HG03342 (cell line): ENCODE measurements around the gene EXD3.
"Not testable (repeated sequence)": the region's sequence is repeated elsewhere in the genome, so short reads cannot be mapped to it uniquely, and the experiment has no call there.

ENCODE experiments used
- ATAC-seq: cut with Tn5 transposase; IDR thresholded peaks from one replicate; pipeline ENCODE4 v1.9.1; 2021; ENCODE audit warnings: mild to moderate bottlenecking, moderate library complexity; ENCODE audit not compliant: unreplicated experiment

The EXD3 gene

DNA sequence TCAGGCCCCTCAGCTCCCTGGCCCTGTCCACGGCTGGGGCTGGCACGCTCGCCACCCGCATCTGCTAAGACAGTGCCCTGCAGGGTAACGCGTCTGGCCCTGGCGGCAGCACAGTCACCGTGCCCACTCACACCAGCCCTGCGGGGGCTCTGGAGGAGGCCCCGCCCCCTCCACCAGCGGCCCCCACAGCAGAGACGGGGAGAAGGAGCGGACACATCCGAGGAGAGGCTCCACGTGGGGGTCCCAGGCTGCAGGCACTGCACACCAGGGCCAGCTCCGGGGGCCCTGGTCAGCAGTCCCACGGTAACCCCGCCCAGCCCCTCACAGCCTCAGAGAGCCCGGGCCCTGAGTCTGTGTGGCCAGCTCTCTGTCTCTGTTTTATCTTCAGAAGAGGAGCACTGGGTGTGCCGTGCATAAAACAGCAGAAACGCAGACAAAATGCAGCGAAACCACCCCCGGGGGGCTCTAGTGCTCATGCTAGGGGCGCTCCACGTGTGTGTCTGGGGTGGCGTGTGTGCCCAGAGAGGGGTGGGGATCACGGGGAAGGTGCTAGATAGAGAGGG, 73.4 kb downstream of the EXD3 start:
- no peak for ATAC-seq

DNA sequence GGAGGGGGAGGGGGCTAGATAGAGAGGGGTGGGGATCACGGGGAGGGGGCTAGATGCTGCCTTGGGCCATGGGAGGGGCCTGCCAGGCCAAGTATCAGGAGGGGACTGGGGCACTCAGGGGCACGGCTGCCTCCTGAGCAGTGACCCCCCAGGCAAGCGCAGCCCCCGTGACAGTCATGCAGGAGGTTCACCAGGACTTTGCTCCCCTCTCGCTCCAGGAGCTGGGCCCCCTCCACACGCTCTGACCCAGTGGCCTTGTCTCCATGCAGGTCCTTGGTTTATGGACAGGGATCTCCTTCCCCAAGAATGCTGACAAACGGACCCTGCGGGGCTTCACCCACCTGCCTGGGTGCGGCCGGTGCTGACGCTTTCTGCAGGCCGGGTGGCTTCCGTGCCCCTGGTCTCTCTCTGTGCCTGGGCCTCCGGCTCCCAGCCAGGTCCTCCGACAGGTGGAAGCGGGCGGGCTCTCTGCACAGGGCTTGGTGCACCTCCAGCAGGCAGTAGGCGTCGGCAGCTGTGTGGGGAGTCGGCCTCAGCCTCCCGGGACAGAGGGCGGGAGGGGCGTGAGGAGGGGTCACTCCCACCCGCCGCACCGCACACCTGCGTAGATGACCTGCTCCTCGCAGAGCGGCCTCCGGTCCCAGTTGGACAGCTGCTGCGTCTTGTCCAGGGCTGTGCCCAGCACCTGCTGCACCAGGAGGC, 74.0 kb downstream of the EXD3 start:
- ATAC-seq, result no peak

DNA sequence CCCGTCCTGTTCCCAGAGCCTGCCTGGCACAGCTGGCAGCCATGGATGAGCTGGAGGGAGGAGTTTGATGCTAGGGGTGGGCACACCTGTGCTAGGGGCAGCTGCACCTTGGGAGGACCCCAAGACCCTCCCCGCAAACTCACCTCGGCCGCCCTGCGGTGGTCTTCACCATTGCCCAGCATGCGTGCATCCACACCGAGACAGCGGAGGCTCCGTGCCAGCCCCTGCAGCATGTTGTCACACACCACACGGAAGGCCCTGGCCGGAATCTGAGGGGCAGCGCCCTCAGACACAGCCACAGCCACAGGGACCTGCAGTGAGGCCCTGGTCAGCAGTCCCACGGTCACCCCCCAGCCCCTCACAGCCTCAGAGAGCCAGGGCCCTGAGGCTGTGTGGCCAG, 75.0 kb downstream of the EXD3 start:
- no peak for ATAC-seq

DNA sequence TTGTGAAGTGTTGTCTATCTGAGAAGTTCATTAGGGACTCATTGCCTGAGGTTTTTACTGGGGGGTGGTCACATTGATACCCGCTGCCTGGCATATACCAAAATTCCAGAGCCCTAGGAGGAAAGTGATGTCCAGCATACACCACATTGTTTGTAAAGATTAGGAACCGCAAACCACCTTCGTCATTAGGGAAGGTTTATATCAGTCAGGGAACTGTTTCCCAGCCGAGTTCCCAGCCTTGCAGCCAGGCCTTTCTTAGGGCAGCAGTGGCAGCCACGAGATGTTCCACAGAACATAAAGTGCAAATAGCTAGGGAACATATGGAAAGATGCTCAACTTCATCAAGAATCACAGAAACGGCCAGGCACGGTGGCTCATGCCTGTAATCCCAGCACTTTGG, 80.5 kb downstream of the EXD3 start:
- ATAC-seq, result no peak

DNA sequence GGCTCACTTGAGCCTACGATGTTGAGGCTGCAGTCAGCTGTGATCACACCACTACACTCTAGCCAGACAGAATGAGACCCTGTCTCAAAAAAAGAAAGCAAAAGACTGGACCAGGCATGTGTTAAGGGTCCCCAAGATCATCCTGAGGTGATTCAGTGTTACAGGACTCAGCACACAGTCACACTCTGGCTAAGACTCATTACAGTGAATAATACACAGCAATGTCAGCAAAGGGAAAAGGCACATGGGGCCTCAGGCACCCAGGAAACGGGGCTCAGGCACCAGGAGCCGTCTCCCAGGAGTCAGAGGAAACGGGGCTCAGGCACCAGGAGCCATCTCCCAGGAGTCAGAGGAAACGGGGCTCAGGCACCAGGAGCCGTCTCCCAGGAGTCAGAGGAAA, 81.7 kb downstream of the EXD3 start:
- no peak for ATAC-seq

DNA sequence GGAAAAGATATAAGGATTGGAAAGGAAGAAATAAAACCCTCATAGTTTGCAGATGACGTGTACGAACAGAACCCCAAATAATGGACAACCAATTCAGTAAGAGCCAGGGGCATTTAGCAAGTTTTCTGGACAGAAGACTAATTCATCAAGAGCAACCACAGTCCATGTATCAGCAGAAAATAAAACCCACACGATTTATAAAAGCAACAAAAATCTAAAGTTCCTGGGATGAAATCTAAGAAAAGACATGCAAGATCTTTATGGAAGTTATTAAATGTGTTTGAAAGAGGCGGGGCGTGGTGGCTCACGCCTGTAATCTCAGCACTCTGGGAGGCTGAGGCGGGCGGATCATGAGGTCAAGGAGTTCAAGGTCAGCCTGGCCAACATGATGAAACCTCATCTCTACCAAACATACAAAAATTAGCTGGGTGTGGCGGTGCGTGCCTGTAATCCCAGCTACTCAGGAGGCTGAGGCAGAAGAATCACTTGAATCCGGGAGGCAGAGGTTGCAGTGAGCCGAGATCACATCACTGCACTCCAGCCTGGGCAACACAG, 83.0 kb downstream of the EXD3 start:
- ATAC-seq, result not testable (repeated sequence)

DNA sequence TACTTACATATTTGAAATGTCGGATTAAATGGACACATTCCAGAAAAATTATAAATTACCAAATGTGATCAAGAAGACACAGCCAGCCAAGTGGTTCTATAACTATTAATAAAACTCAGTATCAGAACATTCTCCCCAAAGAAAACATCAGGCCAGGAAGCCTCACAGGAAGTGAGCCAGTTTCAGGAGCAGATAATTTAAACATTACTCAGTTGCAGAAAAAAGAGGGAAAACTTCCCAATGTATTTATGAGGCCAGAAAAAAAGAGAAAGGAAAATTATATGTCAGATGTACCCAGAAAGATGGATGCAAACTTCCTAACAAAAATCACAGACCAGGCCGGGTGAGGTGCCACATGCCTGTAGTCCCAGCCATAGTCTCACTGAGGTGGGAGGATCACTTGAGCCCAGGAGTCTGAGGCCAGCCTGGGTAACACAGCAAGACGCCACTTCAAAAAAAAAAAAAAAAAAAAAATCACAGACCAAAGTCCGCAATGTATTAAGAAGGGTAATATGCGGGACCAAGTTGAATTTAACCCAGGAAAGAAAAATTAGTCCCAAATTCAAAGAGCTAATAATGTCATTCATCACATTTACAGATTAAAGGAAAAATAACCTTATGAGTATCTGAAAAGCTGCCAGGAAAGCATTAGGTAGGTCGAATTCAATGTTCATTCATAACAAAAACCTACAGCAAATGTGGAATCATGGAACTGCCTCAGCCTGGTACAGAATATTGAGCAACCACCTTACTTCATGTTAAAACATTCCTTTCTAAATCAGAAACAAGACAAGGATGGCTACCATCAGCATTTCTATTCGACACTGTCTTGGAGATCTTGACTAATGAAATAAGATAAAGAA, 83.7 kb downstream of the EXD3 start:
- no peak for ATAC-seq

DNA sequence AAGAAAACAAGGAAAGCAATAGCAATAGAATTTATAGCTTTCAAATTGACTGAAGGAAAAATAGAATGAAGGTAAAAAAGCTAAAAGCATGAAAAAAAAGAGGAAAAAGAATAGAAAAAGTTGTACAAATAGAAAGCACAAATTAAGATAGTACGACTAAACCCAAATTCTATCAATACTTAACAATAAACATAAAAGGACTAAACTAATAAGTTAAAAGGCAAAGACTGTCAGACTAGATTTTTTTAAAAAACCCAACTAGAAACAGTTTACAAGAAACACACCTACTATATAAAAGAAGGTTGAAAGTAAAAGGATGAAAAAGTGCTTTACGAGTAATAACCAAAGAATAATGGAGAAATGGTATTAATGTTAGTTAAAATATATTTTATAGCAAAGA, 86.2 kb downstream of the EXD3 start:
- no peak for ATAC-seq

DNA sequence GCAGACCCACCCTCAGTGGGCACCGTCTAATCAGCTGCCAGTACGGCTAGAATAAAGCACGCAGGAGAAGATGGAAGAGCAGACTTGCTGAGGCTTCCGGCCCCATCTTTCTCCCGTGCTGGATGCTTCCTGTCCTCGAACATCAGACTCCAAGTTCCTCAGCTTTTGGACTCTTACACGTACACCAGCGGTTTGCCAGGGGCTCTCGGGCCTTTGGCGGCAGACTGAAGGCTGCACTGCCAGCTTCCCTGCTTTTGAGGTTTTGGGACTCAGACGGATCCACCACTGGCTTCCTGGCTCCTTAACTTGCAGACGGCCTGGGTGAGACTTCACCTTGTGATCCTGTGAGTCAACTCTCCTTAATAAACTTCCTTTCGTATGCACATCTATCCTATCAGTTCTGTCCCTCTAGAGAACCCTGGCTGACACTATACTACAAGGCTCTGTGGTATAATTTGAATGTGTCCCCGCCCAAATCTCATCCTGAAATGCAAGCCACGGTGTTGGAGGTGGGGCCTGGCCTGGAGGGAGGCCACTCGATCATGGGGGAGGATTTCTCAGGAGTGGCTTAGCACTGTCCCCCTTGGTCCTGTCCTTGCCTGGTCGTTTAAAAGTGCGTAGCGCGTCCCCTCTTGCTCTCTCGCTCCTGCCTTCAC, 89.8 kb downstream of the EXD3 start:
- no peak for ATAC-seq

DNA sequence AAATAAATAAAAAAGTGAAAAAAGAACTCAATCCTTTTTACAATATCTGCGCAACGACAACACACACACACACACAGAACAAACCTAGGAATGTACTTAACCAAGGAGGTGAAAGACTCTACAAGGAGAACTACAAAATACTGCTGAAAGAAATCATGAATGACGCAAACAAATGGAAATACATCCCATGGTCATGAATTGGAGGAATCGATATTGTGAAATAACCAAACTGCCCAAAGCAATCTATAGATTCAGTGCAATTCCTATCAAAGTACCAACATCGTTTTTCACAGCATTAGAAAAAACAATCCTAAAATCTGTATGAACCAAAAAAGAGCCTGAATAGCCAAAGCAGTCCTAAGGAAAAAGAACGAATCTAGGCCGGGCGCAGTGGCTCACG, 91.0 kb downstream of the EXD3 start:
- ATAC-seq, result no peak

DNA sequence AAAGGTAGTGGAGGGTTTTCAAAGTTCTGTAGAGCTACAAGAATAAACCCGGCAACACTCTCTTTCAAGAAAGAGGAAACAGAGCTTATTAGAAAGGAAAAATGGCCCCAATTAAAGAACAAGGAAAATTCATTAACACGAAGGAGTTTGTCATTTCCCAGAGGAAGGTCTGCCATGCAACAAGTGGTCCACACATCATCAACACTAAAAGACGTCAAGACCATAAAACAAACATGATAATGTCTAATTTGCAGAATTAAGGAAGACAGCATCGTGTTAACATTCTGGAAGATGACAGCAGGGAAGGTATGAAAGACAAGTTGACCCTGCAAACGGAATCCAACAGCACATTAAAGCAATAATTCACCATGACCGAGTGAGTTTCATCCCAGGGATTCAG, 92.3 kb downstream of the EXD3 start:
- no peak for ATAC-seq

DNA sequence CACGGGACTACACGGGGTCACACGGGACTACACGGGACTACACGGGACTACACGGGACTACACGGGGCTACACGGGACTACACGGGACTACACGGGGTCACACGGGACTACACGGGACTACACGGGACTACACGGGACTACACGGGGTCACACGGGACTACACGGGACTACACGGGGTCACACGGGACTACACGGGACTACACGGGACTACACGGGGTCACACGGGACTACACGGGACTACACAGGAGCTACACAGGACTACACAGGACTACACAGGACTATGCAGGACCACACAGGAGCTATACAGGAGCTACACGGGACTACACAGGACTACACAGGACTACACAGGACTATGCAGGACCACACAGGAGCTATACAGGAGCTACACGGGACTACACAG, 93.4 kb downstream of the EXD3 start:
- not testable (repeated sequence) for ATAC-seq

DNA sequence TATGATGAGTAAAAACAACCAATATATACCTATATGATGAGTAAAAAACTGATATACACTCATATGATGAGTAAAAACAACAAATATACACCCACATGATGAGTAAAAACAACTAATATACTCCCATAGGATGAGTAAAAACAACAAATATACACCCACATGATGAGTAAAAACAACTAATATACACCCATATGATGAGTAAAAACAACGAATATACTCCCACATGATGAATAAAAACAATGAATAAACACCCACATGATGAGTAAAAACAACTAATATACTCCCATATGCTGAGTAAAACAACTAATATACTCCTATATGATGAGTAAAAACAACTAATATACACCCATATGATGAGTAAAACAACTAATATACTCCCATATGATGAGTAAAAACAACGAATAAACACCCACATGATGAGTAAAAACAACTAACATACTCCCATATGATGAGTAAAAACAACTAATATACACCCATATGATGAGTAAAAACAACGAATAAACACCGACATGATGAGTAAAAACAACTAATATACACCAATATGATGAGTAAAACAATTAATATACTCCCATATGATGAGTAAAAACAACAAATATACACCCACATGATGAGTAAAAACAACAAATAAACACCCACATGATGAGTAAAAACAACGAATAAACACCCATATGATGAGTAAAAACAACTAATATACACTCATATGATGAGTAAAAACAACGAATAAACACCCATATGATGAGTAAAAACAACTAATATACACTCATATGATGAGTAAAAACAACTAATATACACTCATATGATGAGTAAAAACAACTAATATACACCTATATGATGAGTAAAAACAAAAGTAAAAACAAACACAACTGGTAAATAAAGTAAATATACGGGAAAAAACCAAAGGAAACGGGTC, 95.1 kb downstream of the EXD3 start:
- not testable (repeated sequence) for ATAC-seq

DNA sequence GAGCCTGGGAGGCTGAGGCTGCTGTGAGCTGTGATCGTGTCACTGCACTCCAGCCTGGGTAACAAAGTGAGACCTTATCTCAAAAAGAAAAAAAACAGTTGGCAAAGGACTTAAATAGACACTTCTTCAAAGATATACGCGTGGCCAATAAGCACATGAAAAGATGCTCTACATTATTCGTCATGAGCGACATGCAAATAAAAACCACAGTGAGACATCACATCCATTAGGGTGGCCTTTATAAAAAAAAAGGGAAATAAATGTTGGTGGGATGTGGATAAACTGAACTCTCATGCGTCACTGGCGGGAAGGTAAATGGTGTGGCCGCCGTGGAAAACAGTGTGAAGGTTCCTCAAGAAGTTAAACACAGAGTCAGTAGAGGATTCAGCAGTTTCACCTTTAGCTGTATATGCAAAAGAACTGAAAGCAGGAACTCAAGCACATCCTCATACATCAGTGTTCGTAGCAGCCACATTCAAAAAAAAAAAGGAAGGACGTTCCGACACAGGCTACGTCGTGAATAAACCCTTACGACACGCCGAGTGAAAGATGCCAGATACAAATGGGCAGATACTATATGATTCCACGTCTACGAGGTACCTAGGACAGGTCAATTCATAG, 96.4 kb downstream of the EXD3 start:
- ATAC-seq, result no peak

DNA sequence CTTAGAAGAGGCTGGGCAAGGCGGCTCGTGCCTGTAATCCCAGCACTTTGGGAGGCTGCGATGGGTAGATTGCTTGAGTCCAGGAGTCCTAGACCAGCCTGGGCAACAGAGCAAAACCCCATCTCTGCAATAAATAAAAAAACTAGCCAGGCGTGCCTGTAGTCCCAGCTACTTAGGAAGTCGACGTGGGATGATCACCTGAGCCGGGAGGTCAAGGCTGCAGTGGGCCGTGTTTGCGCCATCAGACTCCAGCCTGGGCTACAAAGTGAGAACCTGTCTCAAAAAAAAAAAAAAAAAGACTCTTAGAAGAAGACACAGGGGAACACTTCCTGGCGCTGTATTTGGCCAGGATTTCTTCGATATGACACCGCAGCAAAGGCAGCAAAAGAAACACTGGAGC, 97.2 kb downstream of the EXD3 start:
- ATAC-seq, result no peak

DNA sequence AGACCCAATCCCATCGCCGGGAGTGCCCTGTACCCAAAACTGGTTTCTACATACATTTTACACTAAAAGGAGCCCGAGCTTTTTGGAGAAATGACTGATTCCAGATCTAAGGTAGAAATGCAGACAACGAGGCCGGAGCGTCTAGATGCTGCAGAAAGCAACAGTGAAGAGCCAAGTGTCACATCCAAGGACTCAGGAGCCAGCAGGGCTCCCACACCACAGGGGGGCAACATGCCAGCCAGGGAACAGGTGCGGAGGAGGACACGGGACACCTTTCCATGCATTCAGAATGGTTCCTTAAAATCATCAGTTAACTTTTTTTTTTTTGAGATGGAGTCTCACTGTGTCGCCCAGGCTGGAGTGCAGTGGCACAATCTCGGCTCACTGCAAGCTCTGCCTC, 97.8 kb downstream of the EXD3 start:
- ATAC-seq, result no peak

DNA sequence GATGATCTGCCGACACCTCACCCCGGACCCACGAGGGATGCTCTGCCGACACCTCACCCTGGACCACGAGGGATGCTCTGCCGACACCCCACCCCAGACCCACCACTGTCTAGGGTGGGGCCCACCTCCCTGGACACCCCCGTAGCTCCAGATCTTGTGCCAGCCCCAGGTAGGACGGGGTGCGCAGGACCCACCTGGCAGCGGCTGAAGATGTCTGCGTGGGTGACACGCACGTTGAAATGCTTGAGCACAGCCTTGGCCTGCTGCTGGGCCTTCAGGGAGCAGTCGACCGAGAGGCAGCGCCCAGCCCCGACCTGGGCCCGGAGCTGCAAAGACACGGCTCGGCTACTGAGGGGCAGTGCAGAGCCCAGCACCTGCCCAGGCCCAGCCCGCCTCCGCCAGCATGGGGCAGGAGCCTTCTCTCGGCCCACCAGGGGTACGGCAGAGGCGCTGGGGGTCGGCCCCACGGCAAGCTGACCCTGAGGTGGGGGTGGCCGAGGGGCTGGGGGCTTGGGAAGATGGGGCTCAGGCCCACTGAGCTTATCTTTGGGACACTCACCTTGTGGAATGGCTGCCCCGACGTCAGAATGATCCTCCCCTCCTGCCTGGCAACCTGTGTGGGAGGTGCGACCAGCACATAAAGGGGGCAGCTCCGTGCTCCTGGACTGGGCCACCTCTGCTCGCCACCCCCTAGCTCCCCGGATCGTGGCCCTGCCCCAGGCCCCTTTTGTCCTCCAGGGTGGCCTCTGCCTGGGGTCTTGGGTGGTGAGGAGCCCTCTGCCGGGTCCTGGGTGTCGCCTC, 99.2 kb downstream of the EXD3 start:
- ATAC-seq, result no peak

DNA sequence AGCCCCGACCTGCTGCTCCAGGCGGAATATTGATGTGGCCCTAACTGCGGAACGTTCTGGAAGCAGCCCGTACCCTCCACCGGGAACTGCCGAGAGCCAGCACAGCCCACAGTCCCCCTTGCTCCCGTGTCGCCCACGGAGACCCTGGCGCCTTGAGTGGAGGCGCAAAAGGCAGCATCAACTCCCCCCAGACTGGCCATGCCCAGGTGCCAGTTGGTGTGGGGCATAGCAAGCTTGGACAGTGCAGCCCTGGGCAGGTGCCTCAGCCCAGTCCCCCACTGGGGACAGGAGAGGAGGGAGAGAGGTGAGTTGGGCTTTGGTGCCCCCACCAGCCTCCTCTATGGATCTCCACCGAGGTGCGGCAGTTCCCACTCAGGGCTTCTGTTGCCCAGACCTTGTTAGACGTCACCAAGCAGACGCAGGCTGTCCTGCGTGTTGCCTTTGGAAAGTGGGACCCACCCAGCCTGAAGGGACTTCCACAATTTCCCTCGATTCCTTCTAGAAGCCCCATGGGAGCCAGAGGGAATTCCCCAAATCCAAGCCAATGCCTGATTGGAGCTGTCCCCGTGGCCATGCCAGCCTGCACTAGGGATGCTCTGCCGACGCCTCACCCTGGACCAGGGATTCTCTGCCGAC, 101.1 kb downstream of the EXD3 start:
- no peak for ATAC-seq
